Effector memory CD8-positive, alpha-beta T cell (primary cell): ENCODE data around the gene PLA2G4E.

Experiments
- ATAC-seq: fragments of 150-1000 bp; cut with Tn5 transposase; replicated peaks from 2 replicates; pipeline ENCODE4 v1.10.0; 2021; ENCODE audit warnings: mild to moderate bottlenecking, moderate library complexity
- DNase-seq, 3 experiments: peaks; one replicate each; pipeline ENCODE4 v3.0.0; 2021
- H3K27ac Mint-ChIP-seq, 2 donors: one replicate each; pipeline ENCODE4 v1.8.0; 2022; ENCODE audit warnings: mild to moderate bottlenecking in 2 of 2, mixed read lengths in 2 of 2, moderate library complexity in 2 of 2
- H3K27me3 Mint-ChIP-seq, 2 donors: one replicate each; pipeline ENCODE4 v1.8.0; 2022; ENCODE audit warnings: mixed read lengths in 2 of 2
- H3K36me3 Mint-ChIP-seq: one replicate; pipeline ENCODE4 v1.8.0; 2022; ENCODE audit warnings: mild to moderate bottlenecking, moderate library complexity, mixed read lengths; ENCODE audit not compliant: insufficient read depth
- H3K4me1 Mint-ChIP-seq, 2 donors: one replicate each; pipeline ENCODE4 v1.8.0; 2022; ENCODE audit warnings: low read depth in 2 of 2, mixed read lengths in 2 of 2
- H3K4me3 Mint-ChIP-seq, 2 donors: one replicate each; pipeline ENCODE4 v1.8.0; 2022; ENCODE audit warnings: mild to moderate bottlenecking in 2 of 2, mixed read lengths in 2 of 2, moderate library complexity in 2 of 2
- H3K9me3 Mint-ChIP-seq, 2 donors: one replicate each; pipeline ENCODE4 v1.8.0; 2022; ENCODE audit warnings: mixed read lengths in 2 of 2
- total RNA-seq, 9 experiments: gene quantifications; one replicate each; lab custom pipeline; 2026; lab: John Stamatoyannopoulos, UW

The PLA2G4E gene, protein sequence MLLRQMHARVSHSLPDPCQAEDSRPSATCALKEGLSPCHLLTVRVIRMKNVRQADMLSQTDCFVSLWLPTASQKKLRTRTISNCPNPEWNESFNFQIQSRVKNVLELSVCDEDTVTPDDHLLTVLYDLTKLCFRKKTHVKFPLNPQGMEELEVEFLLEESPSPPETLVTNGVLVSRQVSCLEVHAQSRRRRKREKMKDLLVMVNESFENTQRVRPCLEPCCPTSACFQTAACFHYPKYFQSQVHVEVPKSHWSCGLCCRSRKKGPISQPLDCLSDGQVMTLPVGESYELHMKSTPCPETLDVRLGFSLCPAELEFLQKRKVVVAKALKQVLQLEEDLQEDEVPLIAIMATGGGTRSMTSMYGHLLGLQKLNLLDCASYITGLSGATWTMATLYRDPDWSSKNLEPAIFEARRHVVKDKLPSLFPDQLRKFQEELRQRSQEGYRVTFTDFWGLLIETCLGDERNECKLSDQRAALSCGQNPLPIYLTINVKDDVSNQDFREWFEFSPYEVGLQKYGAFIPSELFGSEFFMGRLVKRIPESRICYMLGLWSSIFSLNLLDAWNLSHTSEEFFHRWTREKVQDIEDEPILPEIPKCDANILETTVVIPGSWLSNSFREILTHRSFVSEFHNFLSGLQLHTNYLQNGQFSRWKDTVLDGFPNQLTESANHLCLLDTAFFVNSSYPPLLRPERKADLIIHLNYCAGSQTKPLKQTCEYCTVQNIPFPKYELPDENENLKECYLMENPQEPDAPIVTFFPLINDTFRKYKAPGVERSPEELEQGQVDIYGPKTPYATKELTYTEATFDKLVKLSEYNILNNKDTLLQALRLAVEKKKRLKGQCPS
- 0 to 0.11 (median 0) reads per million in 9 experiments for total RNA-seq

GRCh38 chr15:42020713-42021273, at the start of gene PLA2G4E:
Gene PLA2G4E (minus strand): TSS chr15:42021042. CDS start chr15:42021030, 12 bp downstream.
- Mint-ChIP-seq H3K27me3 (peaks cover 11 to 20% of the 10 kb centered on the region in 2 donors), H3K27ac (no peak within 1 kb of the TSS)
- ATAC-seq: no peak

DNA sequence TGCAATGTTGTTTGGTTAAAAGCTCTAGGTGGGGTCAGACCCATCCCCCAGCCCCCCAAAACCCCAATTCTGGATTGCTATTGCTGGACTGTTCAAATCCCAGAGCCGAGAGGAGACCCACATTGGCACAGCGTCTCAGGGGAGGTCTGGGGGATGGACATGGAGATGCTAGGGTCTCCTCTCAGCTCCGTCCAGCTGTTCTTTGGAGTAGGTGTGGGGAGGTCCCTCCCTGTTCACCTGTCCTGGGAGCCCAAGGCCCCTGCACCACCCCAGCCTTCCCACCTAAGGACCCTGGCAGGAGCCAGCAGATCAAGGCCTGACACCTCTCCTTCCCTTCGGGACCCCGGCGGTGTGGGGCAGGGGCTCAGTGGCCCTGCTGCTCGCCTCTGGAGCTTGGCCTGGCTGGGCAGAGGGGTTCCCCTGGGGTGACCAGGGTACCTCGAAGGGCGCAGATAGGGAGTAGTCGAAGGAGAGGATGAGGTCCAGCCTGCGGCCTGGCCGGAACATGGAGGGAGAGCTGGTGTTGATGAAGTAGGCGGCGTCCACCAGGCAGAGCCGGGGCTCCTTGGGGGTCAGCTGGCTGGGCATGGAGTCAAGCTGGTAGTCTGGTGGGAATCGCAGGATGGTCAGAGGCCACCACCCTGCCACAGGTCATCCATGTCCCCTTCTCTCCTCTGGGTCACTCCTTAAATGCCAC, 49.6 kb upstream of the PLA2G4E start:
- peaks cover 24 to 50% of the 10 kb centered on the region in 2 donors for H3K27me3 Mint-ChIP-seq
- DNase-seq (no peak), ATAC-seq (no peak)
- peaks cover 4% of the 10 kb centered on the region for H3K36me3 Mint-ChIP-seq
- H3K4me3 Mint-ChIP-seq: no peak overlapping the region
- peaks cover 2 to 5% of the 10 kb centered on the region in 2 donors for H3K4me1 Mint-ChIP-seq
- H3K27ac Mint-ChIP-seq: no peak overlapping the region
- peaks cover 0 to 4% of the 10 kb centered on the region in 2 donors for H3K9me3 Mint-ChIP-seq

More at GRCh38 chr15:42020713-42021273, at the start of gene PLA2G4E:
- H3K36me3 Mint-ChIP-seq: no peaks in the 10 kb centered on the region
- no peak for DNase-seq
- no peaks in the 10 kb centered on the region for H3K4me1 Mint-ChIP-seq
- H3K9me3 Mint-ChIP-seq: no peaks in the 10 kb centered on the region
- no peak within 1 kb of the TSS for H3K4me3 Mint-ChIP-seq

DNA sequence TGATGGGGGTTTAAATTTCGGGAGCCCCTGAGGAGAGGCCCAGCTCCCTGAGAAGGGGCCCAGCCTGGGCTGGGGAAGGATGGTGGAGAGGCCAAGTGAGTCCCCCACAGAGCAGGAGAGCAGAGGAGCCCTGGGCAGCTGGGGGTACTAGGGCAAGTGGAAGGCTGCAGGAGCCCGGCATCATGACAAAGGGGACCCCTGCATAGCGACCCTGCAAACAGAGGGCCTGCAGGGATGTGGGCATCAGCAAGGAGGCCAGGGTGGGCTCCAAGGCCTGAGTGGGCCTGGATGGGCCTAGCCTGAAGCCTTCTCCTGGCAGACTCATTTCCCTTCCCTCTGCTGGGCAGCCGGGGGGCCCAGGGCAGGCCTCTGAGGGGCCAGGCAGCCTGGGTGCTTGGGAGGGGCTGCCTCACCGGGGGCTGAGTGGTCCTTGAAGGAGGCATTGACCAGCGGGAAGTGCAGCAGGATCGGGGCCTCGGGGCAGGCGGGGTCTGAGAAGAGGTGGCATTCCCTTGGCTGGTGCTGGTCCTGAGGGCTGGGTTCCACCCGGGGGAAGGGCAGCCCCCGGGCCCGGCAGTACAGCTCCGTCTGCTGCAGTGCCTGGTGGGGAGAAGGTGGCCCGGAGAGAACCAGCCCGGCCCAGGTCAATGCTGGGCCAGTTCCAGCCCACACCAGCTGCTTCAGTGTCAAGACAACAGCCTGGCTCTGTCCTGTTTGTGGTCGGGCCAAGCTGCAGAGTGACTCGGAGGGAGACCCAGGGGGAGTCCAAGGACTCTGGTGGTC, 48.8 kb upstream of the PLA2G4E start:
- Mint-ChIP-seq H3K27ac (no peak overlapping the region), H3K36me3 (peaks cover 4% of the 10 kb centered on the region), H3K4me1 (peaks cover 2 to 5% of the 10 kb centered on the region in 2 donors), H3K27me3 (peaks cover 26 to 57% of the 10 kb centered on the region in 2 donors), H3K9me3 (peaks cover 0 to 4% of the 10 kb centered on the region in 2 donors), H3K4me3 (no peak overlapping the region)
- DNase-seq (no peak), ATAC-seq (no peak)

- no peak overlapping the region for H3K27ac Mint-ChIP-seq
- H3K9me3 Mint-ChIP-seq: peaks cover 0 to 4% of the 10 kb centered on the region in 2 donors
- peaks cover 4% of the 10 kb centered on the region for H3K36me3 Mint-ChIP-seq
- H3K4me1 Mint-ChIP-seq: peaks cover 2 to 5% of the 10 kb centered on the region in 2 donors
- no peak for DNase-seq
- H3K27me3 Mint-ChIP-seq: peaks cover 33 to 63% of the 10 kb centered on the region in 2 donors
- ATAC-seq: no peak
- no peak overlapping the region for H3K4me3 Mint-ChIP-seq
These were observed 48.2 kb upstream of the PLA2G4E start for GRCh38 chr15:42069025-42069424.

GRCh38 chr15:42068601-42069000, 47.8 kb upstream of the PLA2G4E start:
- Mint-ChIP-seq H3K27ac (no peak overlapping the region), H3K36me3 (peaks cover 4% of the 10 kb centered on the region), H3K4me3 (no peak overlapping the region), H3K9me3 (peaks cover 0 to 4% of the 10 kb centered on the region in 2 donors), H3K27me3 (peaks cover 37 to 65% of the 10 kb centered on the region in 2 donors), H3K4me1 (peaks cover 2 to 5% of the 10 kb centered on the region in 2 donors)
- DNase-seq (no peak), ATAC-seq (no peak)

GRCh38 chr15:42066764-42067415, 46.0 kb upstream of the PLA2G4E start:
- H3K36me3 Mint-ChIP-seq: peaks cover 4% of the 10 kb centered on the region
- H3K27ac Mint-ChIP-seq: no peak overlapping the region
- peaks cover 44 to 82% of the 10 kb centered on the region in 2 donors for H3K27me3 Mint-ChIP-seq
- no peak for ATAC-seq
- H3K9me3 Mint-ChIP-seq: peaks cover 0 to 4% of the 10 kb centered on the region in 2 donors
- DNase-seq: no peak
- no peak overlapping the region for H3K4me3 Mint-ChIP-seq
- H3K4me1 Mint-ChIP-seq: peaks cover 2 to 5% of the 10 kb centered on the region in 2 donors

- Mint-ChIP-seq H3K9me3 (peaks cover 0 to 4% of the 10 kb centered on the region in 2 donors), H3K27ac (no peak overlapping the region), H3K4me3 (no peak overlapping the region), H3K36me3 (peaks cover 4% of the 10 kb centered on the region), H3K27me3 (peaks cover 44 to 71% of the 10 kb centered on the region in 2 donors), H3K4me1 (peaks cover 2 to 5% of the 10 kb centered on the region in 2 donors)
- ATAC-seq: no peak
- DNase-seq: no peak
These were observed 44.6 kb upstream of the PLA2G4E start for GRCh38 chr15:42065468-42065867.

- H3K4me1 Mint-ChIP-seq: peaks cover 5 to 6% of the 10 kb centered on the region in 2 donors
- H3K36me3 Mint-ChIP-seq: peaks cover 5% of the 10 kb centered on the region
- ATAC-seq (no peak), DNase-seq (no peak)
- H3K27ac Mint-ChIP-seq: no peak overlapping the region
- H3K27me3 Mint-ChIP-seq: peaks cover 44 to 71% of the 10 kb centered on the region in 2 donors
- peaks cover 0 to 4% of the 10 kb centered on the region in 2 donors for H3K9me3 Mint-ChIP-seq
- no peak overlapping the region for H3K4me3 Mint-ChIP-seq
These were observed 44.2 kb upstream of the PLA2G4E start for GRCh38 chr15:42065033-42065432.

- peaks cover 5 to 7% of the 10 kb centered on the region in 2 donors for H3K4me1 Mint-ChIP-seq
- no peak for ATAC-seq
- DNase-seq: no peak
- H3K4me3 Mint-ChIP-seq: no peak overlapping the region
- no peak overlapping the region for H3K27ac Mint-ChIP-seq
- peaks cover 0 to 4% of the 10 kb centered on the region in 2 donors for H3K9me3 Mint-ChIP-seq
- H3K27me3 Mint-ChIP-seq: peaks cover 41 to 66% of the 10 kb centered on the region in 2 donors
- peaks cover 6% of the 10 kb centered on the region for H3K36me3 Mint-ChIP-seq
These were observed 43.4 kb upstream of the PLA2G4E start for GRCh38 chr15:42064271-42064670.

- ATAC-seq (no peak), DNase-seq (no peak)
- peaks cover 5 to 7% of the 10 kb centered on the region in 2 donors for H3K4me1 Mint-ChIP-seq
- no peak overlapping the region for H3K27ac Mint-ChIP-seq
- H3K27me3 Mint-ChIP-seq: peaks cover 36 to 59% of the 10 kb centered on the region in 2 donors
- peaks cover 6% of the 10 kb centered on the region for H3K36me3 Mint-ChIP-seq
- H3K4me3 Mint-ChIP-seq: no peak overlapping the region
- H3K9me3 Mint-ChIP-seq: peaks cover 0 to 4% of the 10 kb centered on the region in 2 donors
These were observed 42.4 kb upstream of the PLA2G4E start for GRCh38 chr15:42063122-42063848.

DNA sequence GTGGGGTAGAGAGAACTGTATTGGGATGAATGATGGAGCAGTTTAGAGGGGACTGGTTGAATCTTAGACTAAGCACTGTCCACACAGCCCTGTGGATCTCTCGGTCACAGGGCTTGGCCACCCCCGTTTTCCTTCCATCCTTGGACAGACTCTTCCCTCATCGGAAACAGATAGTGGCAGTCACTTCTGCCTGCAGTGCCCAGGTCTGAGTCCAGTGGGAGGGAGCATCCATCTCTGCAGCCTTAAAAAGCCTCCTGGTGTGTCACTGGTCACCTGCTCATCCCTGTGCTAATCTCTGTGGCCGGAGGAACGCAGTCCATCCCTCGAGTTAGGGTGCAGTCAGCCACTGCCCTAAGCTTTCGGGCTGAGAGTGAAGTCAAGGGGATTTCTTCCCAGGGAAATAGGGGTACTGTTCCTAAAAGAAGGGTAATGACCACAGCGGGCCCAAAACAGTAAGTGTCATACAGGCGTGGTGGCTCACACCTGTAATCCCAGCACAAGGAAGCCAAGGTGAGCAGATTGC, 41.5 kb upstream of the PLA2G4E start:
- Mint-ChIP-seq H3K4me1 (peaks cover 5 to 8% of the 10 kb centered on the region in 2 donors), H3K4me3 (no peak overlapping the region)
- ATAC-seq: no peak

More for the DNA sequence above, 41.5 kb upstream of the PLA2G4E start:
- DNase-seq: no peak
- H3K27me3 Mint-ChIP-seq: peaks cover 40 to 61% of the 10 kb centered on the region in 2 donors
- H3K36me3 Mint-ChIP-seq: peaks cover 6% of the 10 kb centered on the region
- no peaks in the 10 kb centered on the region for H3K9me3 Mint-ChIP-seq
- H3K27ac Mint-ChIP-seq: no peak overlapping the region
